HEK293 (cell line): Measurements from ENCODE around the gene ARX.

Experiments
- CTCF ChIA-PET: fragments of 350-600 bp; formaldehyde crosslinking; extraction: SDS; loops from one replicate; lab custom pipeline; 2021; ENCODE audit warnings: antibody characterized with exemption; lab: Yijun Ruan, JAX
- POLR2A ChIA-PET: fragments of 300-600 bp; formaldehyde crosslinking; extraction: SDS; loops from one replicate; lab custom pipeline; 2020; ENCODE audit warnings: antibody characterized with exemption, inconsistent platforms; lab: Yijun Ruan, JAX
- H3K27ac ChIP-seq: fragments of 200-500 bp; sonication (Bioruptor generic); 2 replicates; pipeline ENCODE4 v1.5.1; 2014; ENCODE audit warnings: low read depth, low read length, control low read depth, inconsistent platforms; ENCODE audit errors: extremely low read depth
- H3K36me3 ChIP-seq, 2 experiments: fragments of 200-500 bp in 1 of 2; sonication (Bioruptor generic) in 1 of 2; 1 replicate in 1 of 2; 2 replicates in 1 of 2; pipeline ENCODE4 v1.5.1; 2014 to 2017; ENCODE audit warnings: inconsistent platforms in 2 of 2, low read length in 2 of 2; ENCODE audit not compliant: control insufficient read depth in 2 of 2, insufficient read depth in 1 of 2
- H3K4me1 ChIP-seq: fragments of 200-500 bp; sonication (Bioruptor generic); 2 replicates; pipeline ENCODE4 v1.5.1; 2014; ENCODE audit warnings: mild to moderate bottlenecking, low read length, inconsistent platforms; ENCODE audit not compliant: control insufficient read depth, insufficient read depth
- H3K4me3 ChIP-seq: 2 replicates; pipeline ENCODE4 v1.5.1; 2011; ENCODE audit warnings: low read depth, mild to moderate bottlenecking, control low read depth, low read length, moderate library complexity
- H3K9me3 ChIP-seq: fragments of 200-500 bp; sonication (Bioruptor generic); 2 replicates; pipeline ENCODE4 v1.5.1; 2014; ENCODE audit warnings: low read depth, low read length, inconsistent platforms; ENCODE audit not compliant: control insufficient read depth, insufficient read depth
- GLIS2 ChIP-seq: fragments of 450-650 bp; formaldehyde crosslinking; IDR thresholded peaks from 2 replicates; pipeline ENCODE4 v1.5.1; 2016; ENCODE audit warnings: missing biosample characterization, missing genetic modification characterization
- PRDM1 ChIP-seq: fragments of 450-650 bp; formaldehyde crosslinking; IDR thresholded peaks from 2 replicates; pipeline ENCODE4; 2016; ENCODE audit warnings: missing biosample characterization, missing genetic modification characterization
- SETDB1 ChIP-seq: IDR thresholded peaks from one replicate; pipeline ENCODE4 v1.6.1; 2017; ENCODE audit warnings: mild to moderate bottlenecking, low read length, moderate library complexity, mixed read lengths; ENCODE audit not compliant: insufficient read length
- ZBTB48 ChIP-seq: fragments of 450-650 bp; formaldehyde crosslinking; IDR thresholded peaks from 2 replicates; pipeline ENCODE4 v1.5.1; 2016; ENCODE audit warnings: missing biosample characterization, missing genetic modification characterization
- ZBTB8A ChIP-seq: fragments of 450-650 bp; formaldehyde crosslinking; IDR thresholded peaks from 2 replicates; pipeline ENCODE4 v1.5.1; 2016; ENCODE audit warnings: missing biosample characterization, missing genetic modification characterization
- ZFP69B ChIP-seq: fragments of 450-650 bp; formaldehyde crosslinking; IDR thresholded peaks from 2 replicates; pipeline ENCODE4 v1.5.1; 2016; ENCODE audit warnings: missing biosample characterization, missing genetic modification characterization
- ZNF10 ChIP-seq: fragments of 450-650 bp; formaldehyde crosslinking; IDR thresholded peaks from 2 replicates; pipeline ENCODE4 v1.5.1; 2017; ENCODE audit warnings: missing biosample characterization, missing genetic modification characterization
- ZNF266 ChIP-seq: fragments of 450-650 bp; formaldehyde crosslinking; IDR thresholded peaks from 2 replicates; pipeline ENCODE4 v1.5.1; 2016; ENCODE audit warnings: missing biosample characterization, missing genetic modification characterization, low read depth
- ZNF335 ChIP-seq: fragments of 450-650 bp; formaldehyde crosslinking; conservative IDR thresholded peaks from 2 replicates; pipeline ENCODE4 v1.5.1; 2016; ENCODE audit warnings: missing biosample characterization, missing genetic modification characterization
- ZNF366 ChIP-seq: fragments of 450-650 bp; formaldehyde crosslinking; conservative IDR thresholded peaks from 2 replicates; pipeline ENCODE4 v1.5.1; 2016; ENCODE audit warnings: missing biosample characterization, missing genetic modification characterization
- ZNF433 ChIP-seq: fragments of 450-650 bp; formaldehyde crosslinking; IDR thresholded peaks from 2 replicates; pipeline ENCODE4 v1.5.1; 2016; ENCODE audit warnings: missing biosample characterization, missing genetic modification characterization, low read depth
- ZNF544 ChIP-seq: fragments of 450-650 bp; formaldehyde crosslinking; IDR thresholded peaks from 2 replicates; pipeline ENCODE4 v1.5.0; 2017; ENCODE audit warnings: missing biosample characterization, missing genetic modification characterization
- ZNF776 ChIP-seq: fragments of 450-650 bp; formaldehyde crosslinking; IDR thresholded peaks from 2 replicates; pipeline ENCODE4 v1.5.0; 2017; ENCODE audit warnings: missing biosample characterization, missing genetic modification characterization, borderline replicate concordance
- TF ChIP-seq, protein P1 (sequence below): fragments of 450-650 bp; formaldehyde crosslinking; IDR thresholded peaks from 2 replicates; pipeline ENCODE4 v1.5.1; 2016; ENCODE audit warnings: missing biosample characterization, missing genetic modification characterization
- TF ChIP-seq, protein P2 (sequence below): fragments of 450-650 bp; formaldehyde crosslinking; IDR thresholded peaks from 2 replicates; pipeline ENCODE4 v1.5.1; 2016; ENCODE audit warnings: missing biosample characterization, missing genetic modification characterization
- TF ChIP-seq, protein P3 (sequence below): fragments of 450-650 bp; formaldehyde crosslinking; IDR thresholded peaks from 2 replicates; pipeline ENCODE4 v1.5.1; 2016; ENCODE audit warnings: missing biosample characterization, missing genetic modification characterization, borderline replicate concordance
- TF ChIP-seq, protein P4 (sequence below): fragments of 450-650 bp; formaldehyde crosslinking; IDR thresholded peaks from 2 replicates; pipeline ENCODE4 v1.5.1; 2016; ENCODE audit warnings: missing biosample characterization, missing genetic modification characterization

The ARX gene

DNA sequence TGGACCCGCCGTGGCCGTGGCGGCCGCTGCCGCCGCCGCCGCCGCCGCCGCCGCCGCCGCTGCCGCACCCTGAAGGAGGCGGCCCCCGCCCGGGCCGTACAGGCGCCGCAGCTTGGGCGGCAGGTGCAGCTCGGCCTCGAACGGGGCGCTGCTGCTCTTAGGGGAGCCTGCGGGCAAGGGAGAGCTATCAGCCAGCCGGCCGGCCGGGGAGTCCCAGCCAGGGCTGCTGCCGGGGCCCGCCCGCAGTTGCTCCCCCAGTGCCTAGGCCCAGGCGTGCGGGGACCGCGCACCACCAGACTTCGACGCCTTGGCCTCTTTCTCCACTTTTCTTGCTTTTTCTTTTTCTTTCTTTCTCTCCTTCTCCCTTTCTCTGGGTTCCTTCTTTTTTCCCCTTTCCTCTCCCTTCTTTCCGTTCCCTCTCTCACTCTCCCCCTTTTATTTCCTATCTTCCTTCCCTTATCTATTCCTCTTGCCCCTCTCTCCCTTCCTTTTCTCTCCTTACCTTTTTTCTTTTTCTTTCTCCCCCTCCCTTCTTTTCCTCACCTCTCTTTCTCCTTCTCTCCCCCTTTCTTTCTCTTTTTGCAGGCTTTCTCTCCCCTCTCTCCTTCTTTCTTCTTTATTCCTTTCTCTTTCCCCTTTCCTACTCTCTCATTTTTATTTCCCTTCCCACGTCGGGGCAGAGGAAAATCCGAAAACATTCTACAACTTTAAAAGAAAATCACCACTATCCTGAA, 2.0 kb downstream of the ARX start:
- CTCF ChIA-PET: interaction anchor here (0.7 to 1.2 kb wide), 2 partner anchors 8 to 18 kb away, joined by 3 to 4 read pairs; no protein-coding TSS in a partner anchor
- H3K27ac ChIP-seq: no peak overlapping the region; the same call in 1 of the 2 replicates
- peak overlapping the region; percentile 17 for H3K4me3 ChIP-seq
- no peaks in the 10 kb centered on the region for H3K36me3 ChIP-seq
- H3K4me1 ChIP-seq: peaks cover 9% of the 10 kb centered on the region; the same call in 1 of the 2 replicates
- POLR2A ChIA-PET: no interaction called here
- TF ChIP-seq ZBTB48 (tag by site-specific recombination) (peak; percentile 34; the same call in 1 of the 2 replicates), ZNF335 (tag by site-specific recombination) (peak; percentile 25; the same call in 1 of the 2 replicates), ZBTB8A (tag by site-specific recombination) (peak; percentile 46), ZNF776 (tag by site-specific recombination) (peak; percentile 25; the same call in 1 of the 2 replicates), PRDM1 (tag by site-specific recombination) (peak; percentile 99), ZNF266 (tag by site-specific recombination) (0 out of 2 replicates have a peak, but pooled peaks have one; percentile 37), ZNF544 (tag by site-specific recombination) (0 out of 2 replicates have a peak, but pooled peaks have one; percentile 38), ZNF366 (tag by site-specific recombination) (peak; percentile 89), ZNF433 (tag by site-specific recombination) (no peak), ZNF10 (tag by site-specific recombination) (no peak), ZFP69B (peak; percentile 42; the same call in 1 of the 2 replicates), SETDB1 (no peak), GLIS2 (0 out of 2 replicates have a peak, but pooled peaks have one; percentile 23)
- TF ChIP-seq, protein P1, sequence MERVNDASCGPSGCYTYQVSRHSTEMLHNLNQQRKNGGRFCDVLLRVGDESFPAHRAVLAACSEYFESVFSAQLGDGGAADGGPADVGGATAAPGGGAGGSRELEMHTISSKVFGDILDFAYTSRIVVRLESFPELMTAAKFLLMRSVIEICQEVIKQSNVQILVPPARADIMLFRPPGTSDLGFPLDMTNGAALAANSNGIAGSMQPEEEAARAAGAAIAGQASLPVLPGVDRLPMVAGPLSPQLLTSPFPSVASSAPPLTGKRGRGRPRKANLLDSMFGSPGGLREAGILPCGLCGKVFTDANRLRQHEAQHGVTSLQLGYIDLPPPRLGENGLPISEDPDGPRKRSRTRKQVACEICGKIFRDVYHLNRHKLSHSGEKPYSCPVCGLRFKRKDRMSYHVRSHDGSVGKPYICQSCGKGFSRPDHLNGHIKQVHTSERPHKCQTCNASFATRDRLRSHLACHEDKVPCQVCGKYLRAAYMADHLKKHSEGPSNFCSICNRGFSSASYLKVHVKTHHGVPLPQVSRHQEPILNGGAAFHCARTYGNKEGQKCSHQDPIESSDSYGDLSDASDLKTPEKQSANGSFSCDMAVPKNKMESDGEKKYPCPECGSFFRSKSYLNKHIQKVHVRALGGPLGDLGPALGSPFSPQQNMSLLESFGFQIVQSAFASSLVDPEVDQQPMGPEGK (tag by site-specific recombination): peak; percentile 14; the same call in 1 of the 2 replicates
- TF ChIP-seq, protein P2, sequence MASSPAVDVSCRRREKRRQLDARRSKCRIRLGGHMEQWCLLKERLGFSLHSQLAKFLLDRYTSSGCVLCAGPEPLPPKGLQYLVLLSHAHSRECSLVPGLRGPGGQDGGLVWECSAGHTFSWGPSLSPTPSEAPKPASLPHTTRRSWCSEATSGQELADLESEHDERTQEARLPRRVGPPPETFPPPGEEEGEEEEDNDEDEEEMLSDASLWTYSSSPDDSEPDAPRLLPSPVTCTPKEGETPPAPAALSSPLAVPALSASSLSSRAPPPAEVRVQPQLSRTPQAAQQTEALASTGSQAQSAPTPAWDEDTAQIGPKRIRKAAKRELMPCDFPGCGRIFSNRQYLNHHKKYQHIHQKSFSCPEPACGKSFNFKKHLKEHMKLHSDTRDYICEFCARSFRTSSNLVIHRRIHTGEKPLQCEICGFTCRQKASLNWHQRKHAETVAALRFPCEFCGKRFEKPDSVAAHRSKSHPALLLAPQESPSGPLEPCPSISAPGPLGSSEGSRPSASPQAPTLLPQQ (tag by site-specific recombination): peak; percentile 65
- TF ChIP-seq, protein P3, sequence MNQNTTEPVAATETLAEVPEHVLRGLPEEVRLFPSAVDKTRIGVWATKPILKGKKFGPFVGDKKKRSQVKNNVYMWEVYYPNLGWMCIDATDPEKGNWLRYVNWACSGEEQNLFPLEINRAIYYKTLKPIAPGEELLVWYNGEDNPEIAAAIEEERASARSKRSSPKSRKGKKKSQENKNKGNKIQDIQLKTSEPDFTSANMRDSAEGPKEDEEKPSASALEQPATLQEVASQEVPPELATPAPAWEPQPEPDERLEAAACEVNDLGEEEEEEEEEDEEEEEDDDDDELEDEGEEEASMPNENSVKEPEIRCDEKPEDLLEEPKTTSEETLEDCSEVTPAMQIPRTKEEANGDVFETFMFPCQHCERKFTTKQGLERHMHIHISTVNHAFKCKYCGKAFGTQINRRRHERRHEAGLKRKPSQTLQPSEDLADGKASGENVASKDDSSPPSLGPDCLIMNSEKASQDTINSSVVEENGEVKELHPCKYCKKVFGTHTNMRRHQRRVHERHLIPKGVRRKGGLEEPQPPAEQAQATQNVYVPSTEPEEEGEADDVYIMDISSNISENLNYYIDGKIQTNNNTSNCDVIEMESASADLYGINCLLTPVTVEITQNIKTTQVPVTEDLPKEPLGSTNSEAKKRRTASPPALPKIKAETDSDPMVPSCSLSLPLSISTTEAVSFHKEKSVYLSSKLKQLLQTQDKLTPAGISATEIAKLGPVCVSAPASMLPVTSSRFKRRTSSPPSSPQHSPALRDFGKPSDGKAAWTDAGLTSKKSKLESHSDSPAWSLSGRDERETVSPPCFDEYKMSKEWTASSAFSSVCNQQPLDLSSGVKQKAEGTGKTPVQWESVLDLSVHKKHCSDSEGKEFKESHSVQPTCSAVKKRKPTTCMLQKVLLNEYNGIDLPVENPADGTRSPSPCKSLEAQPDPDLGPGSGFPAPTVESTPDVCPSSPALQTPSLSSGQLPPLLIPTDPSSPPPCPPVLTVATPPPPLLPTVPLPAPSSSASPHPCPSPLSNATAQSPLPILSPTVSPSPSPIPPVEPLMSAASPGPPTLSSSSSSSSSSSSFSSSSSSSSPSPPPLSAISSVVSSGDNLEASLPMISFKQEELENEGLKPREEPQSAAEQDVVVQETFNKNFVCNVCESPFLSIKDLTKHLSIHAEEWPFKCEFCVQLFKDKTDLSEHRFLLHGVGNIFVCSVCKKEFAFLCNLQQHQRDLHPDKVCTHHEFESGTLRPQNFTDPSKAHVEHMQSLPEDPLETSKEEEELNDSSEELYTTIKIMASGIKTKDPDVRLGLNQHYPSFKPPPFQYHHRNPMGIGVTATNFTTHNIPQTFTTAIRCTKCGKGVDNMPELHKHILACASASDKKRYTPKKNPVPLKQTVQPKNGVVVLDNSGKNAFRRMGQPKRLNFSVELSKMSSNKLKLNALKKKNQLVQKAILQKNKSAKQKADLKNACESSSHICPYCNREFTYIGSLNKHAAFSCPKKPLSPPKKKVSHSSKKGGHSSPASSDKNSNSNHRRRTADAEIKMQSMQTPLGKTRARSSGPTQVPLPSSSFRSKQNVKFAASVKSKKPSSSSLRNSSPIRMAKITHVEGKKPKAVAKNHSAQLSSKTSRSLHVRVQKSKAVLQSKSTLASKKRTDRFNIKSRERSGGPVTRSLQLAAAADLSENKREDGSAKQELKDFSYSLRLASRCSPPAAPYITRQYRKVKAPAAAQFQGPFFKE (tag by site-specific recombination): no peak
- TF ChIP-seq, protein P4, sequence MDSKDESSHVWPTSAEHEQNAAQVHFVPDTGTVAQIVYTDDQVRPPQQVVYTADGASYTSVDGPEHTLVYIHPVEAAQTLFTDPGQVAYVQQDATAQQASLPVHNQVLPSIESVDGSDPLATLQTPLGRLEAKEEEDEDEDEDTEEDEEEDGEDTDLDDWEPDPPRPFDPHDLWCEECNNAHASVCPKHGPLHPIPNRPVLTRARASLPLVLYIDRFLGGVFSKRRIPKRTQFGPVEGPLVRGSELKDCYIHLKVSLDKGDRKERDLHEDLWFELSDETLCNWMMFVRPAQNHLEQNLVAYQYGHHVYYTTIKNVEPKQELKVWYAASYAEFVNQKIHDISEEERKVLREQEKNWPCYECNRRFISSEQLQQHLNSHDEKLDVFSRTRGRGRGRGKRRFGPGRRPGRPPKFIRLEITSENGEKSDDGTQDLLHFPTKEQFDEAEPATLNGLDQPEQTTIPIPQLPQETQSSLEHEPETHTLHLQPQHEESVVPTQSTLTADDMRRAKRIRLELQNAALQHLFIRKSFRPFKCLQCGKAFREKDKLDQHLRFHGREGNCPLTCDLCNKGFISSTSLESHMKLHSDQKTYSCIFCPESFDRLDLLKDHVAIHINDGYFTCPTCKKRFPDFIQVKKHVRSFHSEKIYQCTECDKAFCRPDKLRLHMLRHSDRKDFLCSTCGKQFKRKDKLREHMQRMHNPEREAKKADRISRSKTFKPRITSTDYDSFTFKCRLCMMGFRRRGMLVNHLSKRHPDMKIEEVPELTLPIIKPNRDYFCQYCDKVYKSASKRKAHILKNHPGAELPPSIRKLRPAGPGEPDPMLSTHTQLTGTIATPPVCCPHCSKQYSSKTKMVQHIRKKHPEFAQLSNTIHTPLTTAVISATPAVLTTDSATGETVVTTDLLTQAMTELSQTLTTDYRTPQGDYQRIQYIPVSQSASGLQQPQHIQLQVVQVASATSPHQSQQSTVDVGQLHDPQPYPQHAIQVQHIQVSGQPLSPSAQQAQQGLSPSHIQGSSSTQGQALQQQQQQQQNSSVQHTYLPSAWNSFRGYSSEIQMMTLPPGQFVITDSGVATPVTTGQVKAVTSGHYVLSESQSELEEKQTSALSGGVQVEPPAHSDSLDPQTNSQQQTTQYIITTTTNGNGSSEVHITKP: no peak
- no peaks in the 10 kb centered on the region for H3K9me3 ChIP-seq
